Right lobe of liver (tissue), 4 donors: ENCODE results near the gene TBC1D24.

ENCODE experiments used
- CTCF ChIP-seq, 4 donors: fragments of 200-600 bp in 3 of 4; fragments of 450-650 bp in 1 of 4; IDR thresholded peaks; one replicate each; pipeline versions ENCODE4 v1.5.1 to v1.8.0; 2016 to 2022; ENCODE audit warnings: antibody characterized with exemption in 4 of 4, mild to moderate bottlenecking in 2 of 4
- POLR2A ChIP-seq: fragments of 450-650 bp; IDR thresholded peaks from one replicate; pipeline ENCODE4 v1.6.1; 2017; ENCODE audit warnings: antibody characterized with exemption, mild to moderate bottlenecking
- donor health status: DM: no; HTN: no; CAD: no.
- donor health status: DM: no; HTN: no; CAD: no.
- donor health status: DM: no; HTN: yes; CAD: no.

- TF ChIP-seq CTCF (IDR thresholded peaks at IDR 0.05) (no peak), POLR2A (no peak)
Measured at GRCh38 chr16:2469399-2470233, 5.3 kb upstream of the TBC1D24 start.
